Choroid plexus epithelial cell (primary cell): ENCODE data around the gene B4GALNT3.

Source experiments
- DNase-seq: peaks from one replicate; pipeline ENCODE4 v3.0.0-alpha.2; 2010; ENCODE audit warnings: low read depth
- H3K4me3 ChIP-seq: 2 replicates; pipeline ENCODE4 v1.5.1; 2011; ENCODE audit warnings: low read depth, mild to moderate bottlenecking, control low read depth, low read length, moderate library complexity
- TF ChIP-seq, protein P1 (sequence below): conservative IDR thresholded peaks from 2 replicates; pipeline ENCODE4 v1.5.1; 2011; ENCODE audit warnings: low read depth, mild to moderate bottlenecking, control low read depth, inconsistent platforms, low read length, moderate library complexity

B4GALNT3 gene

DNA sequence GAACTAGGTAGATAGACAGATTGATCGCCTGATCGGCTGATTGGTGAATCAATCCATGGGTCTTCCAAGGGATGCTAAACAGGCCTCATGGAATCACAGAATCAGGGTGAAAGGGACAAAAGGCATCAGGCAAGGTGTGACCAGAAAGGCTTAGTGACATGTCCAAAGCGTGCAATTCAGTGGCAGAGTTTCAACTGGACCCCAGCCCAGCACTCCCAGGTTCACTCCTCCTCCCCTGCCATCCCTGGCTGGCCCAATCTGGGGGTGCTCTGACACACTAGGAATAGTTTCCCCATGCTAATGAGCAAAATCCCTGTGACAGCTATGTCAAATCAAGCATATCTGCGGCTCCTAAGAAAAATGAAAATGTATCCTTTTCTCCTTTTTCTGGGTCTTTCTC lies 153.1 kb downstream of the B4GALNT3 start:
- no peak overlapping the region for H3K4me3 ChIP-seq
- TF ChIP-seq, protein P1, sequence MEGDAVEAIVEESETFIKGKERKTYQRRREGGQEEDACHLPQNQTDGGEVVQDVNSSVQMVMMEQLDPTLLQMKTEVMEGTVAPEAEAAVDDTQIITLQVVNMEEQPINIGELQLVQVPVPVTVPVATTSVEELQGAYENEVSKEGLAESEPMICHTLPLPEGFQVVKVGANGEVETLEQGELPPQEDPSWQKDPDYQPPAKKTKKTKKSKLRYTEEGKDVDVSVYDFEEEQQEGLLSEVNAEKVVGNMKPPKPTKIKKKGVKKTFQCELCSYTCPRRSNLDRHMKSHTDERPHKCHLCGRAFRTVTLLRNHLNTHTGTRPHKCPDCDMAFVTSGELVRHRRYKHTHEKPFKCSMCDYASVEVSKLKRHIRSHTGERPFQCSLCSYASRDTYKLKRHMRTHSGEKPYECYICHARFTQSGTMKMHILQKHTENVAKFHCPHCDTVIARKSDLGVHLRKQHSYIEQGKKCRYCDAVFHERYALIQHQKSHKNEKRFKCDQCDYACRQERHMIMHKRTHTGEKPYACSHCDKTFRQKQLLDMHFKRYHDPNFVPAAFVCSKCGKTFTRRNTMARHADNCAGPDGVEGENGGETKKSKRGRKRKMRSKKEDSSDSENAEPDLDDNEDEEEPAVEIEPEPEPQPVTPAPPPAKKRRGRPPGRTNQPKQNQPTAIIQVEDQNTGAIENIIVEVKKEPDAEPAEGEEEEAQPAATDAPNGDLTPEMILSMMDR = no peak
- no peak for DNase-seq
